ENCODE results near the gene ZBTB7C. TPM values are rescaled to one million over a fixed set of nuclear protein-coding genes. Genes with fewer than 3 reads are reported as not detected.

Gene ZBTB7C
- total RNA-seq, 6 experiments from 2014 or later: not detected

DNA sequence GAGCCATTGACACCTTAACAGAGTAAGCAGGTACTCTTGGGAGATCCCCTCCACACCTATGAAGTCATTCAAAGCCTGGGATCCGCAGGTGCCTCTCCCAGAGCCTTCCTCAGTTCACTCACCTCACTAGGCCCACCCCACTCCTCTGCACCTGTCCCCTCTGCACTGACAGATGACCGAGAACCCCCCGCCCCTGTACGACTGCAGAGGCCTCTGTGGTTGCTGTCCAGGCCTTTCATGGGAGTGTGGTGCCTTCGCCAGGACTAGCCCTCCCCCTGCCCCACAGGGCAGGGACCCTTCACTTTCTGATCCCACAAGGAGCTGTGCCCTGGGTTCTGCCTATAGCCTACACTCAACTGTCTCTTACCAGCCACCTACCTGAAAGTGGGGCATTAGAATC, 238.5 kb downstream of the ZBTB7C start:
- DNase-seq: no peak
- no peak overlapping the region for H3K4me3 Mint-ChIP-seq
- H3K27ac Mint-ChIP-seq: no peak overlapping the region
- TF ChIP-seq CTCF (IDR thresholded peaks at IDR 0.05): no peak
- no peaks in the 10 kb centered on the region for H3K36me3 Mint-ChIP-seq (ENCODE audit: low read depth)
- H3K4me1 Mint-ChIP-seq (ENCODE audit: low read depth): no peaks in the 10 kb centered on the region
- H3K9me3 Mint-ChIP-seq: no peaks in the 10 kb centered on the region
- H3K27me3 Mint-ChIP-seq (ENCODE audit: insufficient read depth): peaks cover 30% of the 10 kb centered on the region

DNA sequence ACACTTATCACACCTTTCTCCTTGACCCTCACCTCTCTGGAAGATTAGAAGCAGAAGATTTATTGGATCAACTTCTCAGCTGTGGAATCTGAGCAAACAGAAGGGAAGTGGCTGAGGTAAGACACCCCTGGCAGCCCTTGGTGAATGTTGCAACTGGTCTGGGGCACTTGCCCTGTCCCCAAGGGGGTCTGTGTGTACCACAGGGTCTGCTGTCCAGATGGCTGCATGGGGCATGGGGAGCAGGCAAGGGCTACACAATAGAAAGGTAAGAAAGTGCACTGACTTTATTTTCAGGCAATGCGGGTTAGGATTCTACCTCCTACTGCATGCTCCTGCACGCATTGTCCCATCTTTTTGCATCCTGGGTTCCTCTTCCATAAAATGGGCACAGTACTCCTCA, 240.3 kb downstream of the ZBTB7C start:
- H3K9me3 Mint-ChIP-seq: no peaks in the 10 kb centered on the region
- no peak for DNase-seq
- H3K4me1 Mint-ChIP-seq (ENCODE audit: low read depth): no peaks in the 10 kb centered on the region
- no peak for TF ChIP-seq CTCF (IDR thresholded peaks at IDR 0.05)
- no peak overlapping the region for H3K4me3 Mint-ChIP-seq
- H3K27me3 Mint-ChIP-seq (ENCODE audit: insufficient read depth): peaks cover 34% of the 10 kb centered on the region
- no peaks in the 10 kb centered on the region for H3K36me3 Mint-ChIP-seq (ENCODE audit: low read depth)
- H3K27ac Mint-ChIP-seq: no peak overlapping the region

DNA sequence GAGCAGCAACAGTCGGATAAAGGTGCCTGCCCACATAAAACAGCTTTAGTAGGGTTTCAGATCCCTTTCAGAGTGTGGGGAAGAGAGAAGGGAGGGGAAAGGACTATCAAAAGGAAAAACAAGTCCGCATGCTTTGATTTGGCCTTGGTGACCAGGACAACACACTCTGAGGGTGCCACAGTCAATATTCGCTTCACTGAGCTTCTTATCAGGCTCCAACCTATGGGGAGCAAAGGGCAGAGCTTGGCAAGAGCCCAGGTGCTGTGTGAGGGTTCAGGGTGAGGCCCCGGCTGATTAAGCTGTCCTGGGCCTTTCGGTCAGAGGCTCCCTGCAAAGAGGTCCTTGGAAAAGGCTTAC, 241.3 kb downstream of the ZBTB7C start:
- TF ChIP-seq CTCF (IDR thresholded peaks at IDR 0.05): no peak
- Mint-ChIP-seq H3K4me3 (no peak overlapping the region), H3K27me3 (ENCODE audit: insufficient read depth) (peaks cover 36% of the 10 kb centered on the region), H3K27ac (no peak overlapping the region), H3K4me1 (ENCODE audit: low read depth) (no peaks in the 10 kb centered on the region), H3K9me3 (no peaks in the 10 kb centered on the region), H3K36me3 (ENCODE audit: low read depth) (no peaks in the 10 kb centered on the region)
- no peak for DNase-seq

GRCh38 chr18:48166336-48166875, 242.8 kb downstream of the ZBTB7C start:
- H3K4me3 Mint-ChIP-seq: no peak overlapping the region
- no peaks in the 10 kb centered on the region for H3K36me3 Mint-ChIP-seq (ENCODE audit: low read depth)
- peaks cover 29% of the 10 kb centered on the region for H3K27me3 Mint-ChIP-seq (ENCODE audit: insufficient read depth)
- DNase-seq: no peak
- H3K9me3 Mint-ChIP-seq: no peaks in the 10 kb centered on the region
- H3K4me1 Mint-ChIP-seq (ENCODE audit: low read depth): no peaks in the 10 kb centered on the region
- no peak for TF ChIP-seq CTCF (IDR thresholded peaks at IDR 0.05)
- H3K27ac Mint-ChIP-seq: no peak overlapping the region

DNA sequence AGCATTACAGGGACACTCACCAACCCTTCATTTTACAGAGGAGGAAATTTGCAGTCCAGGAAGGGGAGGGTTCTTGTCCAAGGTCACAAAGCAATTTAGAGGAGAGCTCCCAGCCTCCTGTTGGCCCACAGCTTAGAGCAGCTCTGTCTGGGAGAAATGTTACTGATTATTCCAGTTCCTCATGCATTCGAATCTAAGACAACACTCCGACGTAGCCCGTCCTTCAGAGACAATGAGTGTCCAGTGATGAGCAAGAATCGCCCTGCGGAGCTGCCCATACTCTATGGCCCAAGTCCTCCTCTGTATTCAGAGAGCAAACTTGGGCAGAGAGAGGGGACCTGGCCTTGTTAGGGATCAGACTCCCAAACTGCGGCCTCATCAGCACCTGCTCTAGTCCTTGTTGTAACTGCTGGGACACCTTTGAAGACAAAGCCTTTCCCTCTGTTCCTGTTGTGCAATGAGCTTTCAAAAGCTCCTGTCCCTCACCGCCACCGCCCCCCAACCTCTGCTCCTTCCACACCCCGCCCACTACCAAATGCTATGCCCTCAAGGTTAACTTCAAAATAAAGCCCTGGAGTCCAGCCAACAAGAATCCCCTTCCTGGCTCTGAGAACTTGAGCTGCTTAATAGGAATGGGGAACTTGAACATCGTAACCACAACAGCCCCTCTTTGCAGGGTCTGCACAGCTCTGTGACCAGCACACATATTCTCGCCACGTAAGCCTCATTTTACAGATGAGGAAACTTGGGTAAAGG, 243.9 kb downstream of the ZBTB7C start:
- H3K9me3 Mint-ChIP-seq: no peaks in the 10 kb centered on the region
- H3K4me3 Mint-ChIP-seq: no peak overlapping the region
- H3K27me3 Mint-ChIP-seq (ENCODE audit: insufficient read depth): peaks cover 19% of the 10 kb centered on the region
- no peaks in the 10 kb centered on the region for H3K36me3 Mint-ChIP-seq (ENCODE audit: low read depth)
- no peaks in the 10 kb centered on the region for H3K4me1 Mint-ChIP-seq (ENCODE audit: low read depth)
- DNase-seq: no peak
- TF ChIP-seq CTCF (IDR thresholded peaks at IDR 0.05): no peak
- no peak overlapping the region for H3K27ac Mint-ChIP-seq

Measured in HFFc6 (cell line).